AG04450 (cell line): Measurements from ENCODE around the gene MACROD2. TPM values are rescaled to one million over a fixed set of nuclear protein-coding genes. Genes with fewer than 3 reads are reported as not detected.

Experiments used
- CTCF ChIA-PET: fragments of 300-600, 350-600 bp; formaldehyde crosslinking; extraction: SDS; loops from one replicate; lab custom pipeline; 2022; ENCODE audit warnings: antibody characterized with exemption, inconsistent platforms; lab: Charles Lee
- POLR2A ChIA-PET: fragments of 350-600 bp; formaldehyde crosslinking; extraction: SDS; loops from one replicate; lab custom pipeline; 2021; ENCODE audit warnings: antibody characterized with exemption, inconsistent platforms; lab: Yijun Ruan, JAX
- DNase-seq: peaks from one replicate; pipeline ENCODE4 v3.0.0-alpha.2; 2011; ENCODE audit warnings: low read depth, low spot score
- H3K27ac ChIP-seq: one replicate; pipeline ENCODE4 v1.5.1; 2012; ENCODE audit warnings: low read depth, low read length, control low read depth
- H3K27me3 ChIP-seq: one replicate; pipeline ENCODE4 v1.6.0; 2012; ENCODE audit warnings: low read length; ENCODE audit not compliant: control insufficient read depth, insufficient read depth
- H3K4me3 ChIP-seq: 2 replicates; pipeline ENCODE4 v1.5.1; 2011; ENCODE audit warnings: mild to moderate bottlenecking, low read depth, low read length, control low read depth
- H3K9me3 ChIP-seq: 2 replicates; pipeline ENCODE4 v1.5.1; 2012; ENCODE audit warnings: low read length; ENCODE audit not compliant: control insufficient read depth, insufficient read depth
- polyA plus RNA-seq: library from polyadenylated mRNA; depleted of rRNA; stranded (reverse); fragments of >200 nt; gene quantifications from 2 replicates; pipeline ENCODE4 v1.2.3, GENCODE V29; 2011
- TF ChIP-seq, protein P1 (sequence below): IDR thresholded peaks from 2 replicates; pipeline ENCODE4 v1.5.1; 2011; ENCODE audit warnings: low read depth, low read length, control low read depth, inconsistent platforms

Gene MACROD2
- polyA plus RNA-seq, 1 experiment, result 0.02 TPM

DNA sequence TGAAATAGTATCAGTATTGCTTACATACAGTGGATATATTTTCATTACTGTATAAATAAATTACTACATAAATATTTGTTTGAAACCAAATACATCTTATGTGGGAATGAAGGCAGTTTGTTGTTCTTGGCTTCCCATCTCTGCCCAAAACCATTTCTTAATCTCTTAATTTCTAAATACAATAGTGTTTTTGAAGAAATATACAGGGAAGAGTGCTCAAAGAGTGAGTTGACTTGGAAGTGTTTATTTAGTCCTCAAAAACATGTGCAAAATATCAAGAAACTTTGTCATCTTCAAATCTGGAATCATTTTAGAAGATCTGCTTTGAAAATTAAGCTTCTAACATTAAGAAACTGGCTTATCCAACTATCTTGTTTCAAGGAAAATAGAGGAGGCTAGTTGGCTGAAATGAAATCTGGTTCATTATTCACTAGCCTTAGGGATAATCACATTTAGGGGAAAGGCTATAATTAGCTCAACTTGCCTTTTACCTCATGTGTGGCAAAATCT is 601.9 kb downstream of the MACROD2 start:
- ChIA-PET POLR2A (no interaction called here), CTCF (no interaction called here)
- Histone ChIP-seq H3K4me3 (no peak overlapping the region), H3K27ac (no peak overlapping the region), H3K27me3 (no peaks in the 10 kb centered on the region), H3K9me3 (no peaks in the 10 kb centered on the region)
- DNase-seq, result no peak
- TF ChIP-seq, protein P1, sequence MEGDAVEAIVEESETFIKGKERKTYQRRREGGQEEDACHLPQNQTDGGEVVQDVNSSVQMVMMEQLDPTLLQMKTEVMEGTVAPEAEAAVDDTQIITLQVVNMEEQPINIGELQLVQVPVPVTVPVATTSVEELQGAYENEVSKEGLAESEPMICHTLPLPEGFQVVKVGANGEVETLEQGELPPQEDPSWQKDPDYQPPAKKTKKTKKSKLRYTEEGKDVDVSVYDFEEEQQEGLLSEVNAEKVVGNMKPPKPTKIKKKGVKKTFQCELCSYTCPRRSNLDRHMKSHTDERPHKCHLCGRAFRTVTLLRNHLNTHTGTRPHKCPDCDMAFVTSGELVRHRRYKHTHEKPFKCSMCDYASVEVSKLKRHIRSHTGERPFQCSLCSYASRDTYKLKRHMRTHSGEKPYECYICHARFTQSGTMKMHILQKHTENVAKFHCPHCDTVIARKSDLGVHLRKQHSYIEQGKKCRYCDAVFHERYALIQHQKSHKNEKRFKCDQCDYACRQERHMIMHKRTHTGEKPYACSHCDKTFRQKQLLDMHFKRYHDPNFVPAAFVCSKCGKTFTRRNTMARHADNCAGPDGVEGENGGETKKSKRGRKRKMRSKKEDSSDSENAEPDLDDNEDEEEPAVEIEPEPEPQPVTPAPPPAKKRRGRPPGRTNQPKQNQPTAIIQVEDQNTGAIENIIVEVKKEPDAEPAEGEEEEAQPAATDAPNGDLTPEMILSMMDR, result no peak

DNA sequence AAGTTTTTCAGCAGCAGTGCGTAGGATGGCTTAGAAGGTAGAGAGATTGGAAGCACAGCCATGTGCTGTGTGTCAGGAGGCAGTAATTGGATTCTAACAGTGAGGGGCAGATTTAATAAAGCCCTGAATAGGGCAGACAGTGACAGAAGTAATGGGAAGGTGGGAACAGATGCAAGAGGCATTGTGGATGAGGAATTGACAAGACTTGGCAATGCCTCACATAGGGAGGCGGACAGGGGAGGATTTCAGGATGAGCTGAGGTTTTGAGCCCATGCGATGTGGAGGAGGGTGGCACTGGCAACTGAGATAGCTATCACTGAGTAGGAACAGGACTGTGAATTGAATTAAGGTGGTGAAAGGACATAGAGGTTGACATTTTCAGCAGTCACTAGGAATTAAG is 604.3 kb downstream of the MACROD2 start:
- ChIA-PET POLR2A (no interaction called here), CTCF (interaction anchor here (0.7 kb wide), 1 partner anchor 262 kb away, joined by 3 read pairs; the partner anchor contains the start of gene FLRT3)
- DNase-seq, result no peak
- no peaks in the 10 kb centered on the region for H3K9me3 ChIP-seq
- H3K27me3 ChIP-seq, result no peaks in the 10 kb centered on the region
- H3K27ac ChIP-seq, result no peak overlapping the region
- TF ChIP-seq, protein P1, result no peak
- no peak overlapping the region for H3K4me3 ChIP-seq

DNA sequence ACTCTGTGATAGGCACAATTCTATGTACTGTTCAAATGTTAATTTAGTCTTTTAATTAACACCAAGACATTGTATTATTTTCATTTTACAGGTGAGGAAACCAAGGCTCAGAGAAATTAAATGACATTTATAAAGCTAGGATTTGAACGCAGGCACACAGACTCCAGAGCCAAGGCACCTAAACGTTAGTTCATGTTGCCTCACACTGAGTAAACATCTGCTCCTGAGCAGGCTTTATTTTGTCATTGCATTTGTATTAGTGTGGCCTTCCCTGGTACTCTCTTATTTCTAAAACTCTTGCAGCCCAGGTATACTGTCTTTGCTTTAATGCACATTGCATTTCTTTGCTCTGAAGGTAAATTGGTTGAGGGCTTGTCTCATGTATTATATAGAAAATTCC is 605.2 kb downstream of the MACROD2 start:
- ChIA-PET CTCF (no interaction called here), POLR2A (no interaction called here)
- H3K27me3 ChIP-seq, result no peaks in the 10 kb centered on the region
- no peak for DNase-seq
- TF ChIP-seq, protein P1, result no peak
- no peaks in the 10 kb centered on the region for H3K9me3 ChIP-seq
- no peak overlapping the region for H3K4me3 ChIP-seq
- no peak overlapping the region for H3K27ac ChIP-seq

DNA sequence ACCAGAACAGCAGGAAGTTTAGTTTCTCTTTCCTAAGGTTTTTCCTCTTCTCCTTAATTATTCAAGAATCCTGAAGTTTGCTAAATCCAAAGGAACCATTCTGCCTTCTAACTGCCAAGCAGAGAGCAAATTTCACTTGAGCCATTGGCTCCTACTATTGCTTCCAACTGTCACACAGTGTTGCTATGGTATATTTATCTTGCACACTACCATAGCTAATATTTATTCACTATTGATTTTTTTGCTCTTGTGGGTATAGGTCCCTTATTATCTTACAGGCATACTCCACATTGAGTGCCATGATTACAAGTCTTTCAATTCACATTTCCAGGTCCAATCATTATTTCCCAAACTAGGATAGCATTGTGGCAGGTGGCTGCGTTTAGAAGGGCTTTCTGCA is 608.8 kb downstream of the MACROD2 start:
- POLR2A ChIA-PET, result interaction anchor here (0.7 kb wide), 1 partner anchor 266 kb away, joined by 3 read pairs; the partner anchor contains the start of gene FLRT3
- Histone ChIP-seq H3K27ac (no peak overlapping the region), H3K9me3 (no peaks in the 10 kb centered on the region), H3K27me3 (no peaks in the 10 kb centered on the region), H3K4me3 (no peak overlapping the region)
- no peak for DNase-seq
- CTCF ChIA-PET, result no interaction called here
- TF ChIP-seq, protein P1, result no peak

DNA sequence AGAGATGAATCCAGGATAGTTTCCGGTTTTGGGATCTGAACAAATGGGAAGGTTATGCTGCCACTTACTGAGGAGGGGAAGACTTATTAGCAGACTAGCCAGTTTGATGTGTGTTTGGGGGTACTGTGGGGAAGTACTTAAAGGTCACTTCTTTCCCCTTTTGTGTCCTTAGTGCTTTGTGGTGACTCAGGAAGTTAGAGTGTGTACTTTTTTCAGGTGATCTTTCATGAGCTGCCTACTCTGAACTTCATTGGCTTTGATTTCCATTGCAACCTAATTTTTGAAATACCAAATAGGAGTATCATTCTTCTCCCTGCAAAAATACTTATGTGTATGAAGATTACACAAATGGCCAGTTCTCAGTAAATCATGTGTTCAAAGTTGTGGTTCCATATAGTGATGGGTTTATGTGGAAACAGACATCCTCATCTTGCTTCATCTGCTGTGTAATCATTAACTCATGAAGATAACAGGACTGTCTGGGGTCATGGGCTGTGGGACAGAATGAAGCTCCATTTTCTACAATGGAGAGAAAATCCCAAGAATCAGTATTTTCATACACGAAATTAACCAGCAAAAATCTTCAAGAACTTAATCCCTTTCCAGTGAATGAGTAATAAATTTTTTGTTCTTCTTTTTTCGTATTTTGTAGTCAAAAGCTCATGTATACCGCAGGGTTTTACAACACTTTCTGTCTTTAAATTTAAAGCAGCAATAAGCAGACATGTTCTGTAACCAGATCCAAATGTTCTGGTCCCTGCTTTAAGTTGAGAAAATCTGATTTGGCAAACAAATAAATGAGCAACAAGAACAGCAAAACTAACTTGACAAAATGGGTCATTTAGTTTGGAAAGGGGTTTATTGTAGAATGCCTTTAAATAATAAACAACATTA is 614.3 kb downstream of the MACROD2 start:
- ChIA-PET CTCF (no interaction called here), POLR2A (no interaction called here)
- no peaks in the 10 kb centered on the region for H3K27me3 ChIP-seq
- H3K9me3 ChIP-seq, result no peaks in the 10 kb centered on the region
- TF ChIP-seq, protein P1, result no peak
- no peak overlapping the region for H3K4me3 ChIP-seq
- no peak for DNase-seq
- no peak overlapping the region for H3K27ac ChIP-seq
